ENCODE data around the gene MT3. TPM values are rescaled to one million over a fixed set of nuclear protein-coding genes. Genes with fewer than 3 reads are reported as not detected.
A peak's percentile ranks its signal among the peaks of the same experiment; 100 is the strongest.

Gene MT3
- total and polyA plus RNA-seq, 2 of the 8 experiments (the other 6 are each of a cell fraction or from before 2014, with no cell fraction given) = 0.17 TPM; not detected in 1

GRCh38 chr16:56608043-56608875, 18.9 kb downstream of the MT3 start, which contains the start of gene MT2A (continued):
- peak; percentile 30; the same call in 1 of the 2 replicates for TF ChIP-seq TBP (IDR thresholded peaks at IDR 0.05; ENCODE audit: low read depth, low read length)
- TF ChIP-seq MAFK (IDR thresholded peaks at IDR 0.05; ENCODE audit: low read depth, low read length) = no peak
- no peak for TF ChIP-seq CBX8 (IDR thresholded peaks at IDR 0.05; ENCODE audit: borderline replicate concordance, low read depth, low read length)
- TF ChIP-seq BACH1 (IDR thresholded peaks at IDR 0.05; ENCODE audit: low read length) = 0 out of 2 replicates have a peak, but pooled peaks have one; percentile 3
- 0 out of 2 replicates have a peak, but pooled peaks have one; percentile 45 for TF ChIP-seq MAX (IDR thresholded peaks at IDR 0.05)
- TF ChIP-seq GABPA (IDR thresholded peaks at IDR 0.05; ENCODE audit: borderline replicate concordance, insufficient read depth, low read length) = no peak
- TF ChIP-seq RAD21 (IDR thresholded peaks at IDR 0.05 in 1 of 2, conservative IDR thresholded peaks at IDR 0.05 in 1 of 2; ENCODE audit: low read depth in 2 of 2, low read length in 2 of 2) = no peak
- 0 out of 2 replicates have a peak, but pooled peaks have one; percentile 7 for TF ChIP-seq TEAD4 (IDR thresholded peaks at IDR 0.05; ENCODE audit: low read depth, low read length)
- TF ChIP-seq NRF1 (IDR thresholded peaks at IDR 0.05; ENCODE audit: low read depth, low read length) = no peak
- TF ChIP-seq SUZ12 (IDR thresholded peaks at IDR 0.05; ENCODE audit: low read length) = peak; percentile 4; the same call in 1 of the 2 replicates
- no peak for TF ChIP-seq NANOG (IDR thresholded peaks at IDR 0.05; ENCODE audit: insufficient read depth, low read depth, low read length, poor library complexity, severe bottlenecking)
- 0 out of 2 replicates have a peak, but pooled peaks have one; percentile 61 for TF ChIP-seq E2F6 (IDR thresholded peaks at IDR 0.05)

Data from H1 (cell line).